ENCODE results near the gene RPS6KA3. TPM values are rescaled to one million over a fixed set of nuclear protein-coding genes. Genes with fewer than 3 reads are reported as not detected.

RPS6KA3 gene
- polyA plus RNA-seq, 1 of the 3 experiments (the other 2 are of a cell fraction) = 14.3 TPM

DNA sequence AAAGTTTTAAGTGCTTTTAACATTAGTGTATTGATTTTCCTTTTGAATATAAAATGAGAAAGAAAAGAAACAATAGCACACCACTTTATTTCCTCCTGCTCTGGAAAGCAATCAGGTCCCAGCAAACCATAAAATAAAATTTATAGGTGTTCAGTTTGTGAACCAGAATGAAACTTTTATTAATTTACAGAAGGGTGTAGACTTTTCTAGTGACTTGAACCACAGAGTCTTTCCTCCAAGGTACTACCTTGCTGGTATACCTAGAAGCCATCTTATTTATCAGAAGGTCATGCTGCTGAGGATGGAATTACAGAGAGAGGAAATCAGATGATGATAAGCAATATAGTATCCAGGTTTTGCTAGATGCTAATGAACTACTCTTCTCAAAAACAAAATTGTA, 27.6 kb upstream of the RPS6KA3 start:
- Histone ChIP-seq H3F3A (replicated peaks; ENCODE audit: insufficient read depth) (no peaks in the 10 kb centered on the region), H4K20me1 (ENCODE audit: insufficient read depth) (no peaks in the 10 kb centered on the region), H3K9ac (no peak overlapping the region), H3K4me2 (no peak overlapping the region), H3K79me2 (ENCODE audit: insufficient read depth) (no peaks in the 10 kb centered on the region), H2AFZ (ENCODE audit: low read depth) (no peak overlapping the region), H3K9me2 (no peaks in the 10 kb centered on the region), H3K4me3 (ENCODE audit: low read depth in 2 of 2, low read length in 1 of 2) (no peak overlapping the region), H3K36me3 (replicated peaks in 1 of 2; ENCODE audit: control insufficient read depth in 1 of 2, insufficient read depth in 2 of 2, low read length in 1 of 2) (no peaks in the 10 kb centered on the region), H3K4me1 (ENCODE audit: control insufficient read depth in 1 of 2, insufficient read depth in 2 of 2, low read depth in 1 of 2, low read length in 1 of 2) (0 out of 4 replicates have a peak, but pooled peaks cover 0 to 4% of the 10 kb centered on the region in 2 experiments), H3K27me3 (ENCODE audit: insufficient read depth) (no peaks in the 10 kb centered on the region), H3K27ac (ENCODE audit: low read depth in 2 of 2, low read length in 1 of 2) (no peak overlapping the region), H3K9me3 (no peaks in the 10 kb centered on the region)
- CTCF ChIA-PET = no interaction called here
- DNase-seq = no peak
- POLR2A ChIA-PET = no interaction called here
- TF ChIP-seq SMC3 (IDR thresholded peaks at IDR 0.05; ENCODE audit: low read depth, low read length) = no peak
- TF ChIP-seq NFIC (IDR thresholded peaks at IDR 0.05; ENCODE audit: borderline replicate concordance) = no peak

DNA sequence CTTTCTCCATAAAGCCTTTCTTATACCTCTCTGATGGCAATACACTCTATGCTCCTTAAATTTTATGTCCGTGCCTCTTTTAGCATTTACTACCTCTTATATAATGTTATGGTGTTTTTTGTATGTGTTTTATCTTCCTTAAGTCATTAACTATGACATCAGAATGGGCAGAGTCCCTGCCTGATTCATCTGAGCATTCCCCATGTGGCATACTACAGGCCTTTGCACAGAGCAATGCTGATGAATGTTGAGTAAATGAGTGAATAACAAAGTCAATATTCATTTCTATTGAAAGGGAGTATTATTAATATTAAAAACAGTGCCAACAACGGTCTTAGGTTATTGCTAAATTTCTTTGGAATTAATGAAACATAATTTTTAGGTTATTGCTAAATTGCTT, 18.8 kb upstream of the RPS6KA3 start:
- WGBS (ENCODE audit: low lambda C conversion rate) = 34% methylated on average over 2 of the region's 2 CpGs
- DNase-seq = no peak
- CTCF ChIA-PET = no interaction called here

DNA sequence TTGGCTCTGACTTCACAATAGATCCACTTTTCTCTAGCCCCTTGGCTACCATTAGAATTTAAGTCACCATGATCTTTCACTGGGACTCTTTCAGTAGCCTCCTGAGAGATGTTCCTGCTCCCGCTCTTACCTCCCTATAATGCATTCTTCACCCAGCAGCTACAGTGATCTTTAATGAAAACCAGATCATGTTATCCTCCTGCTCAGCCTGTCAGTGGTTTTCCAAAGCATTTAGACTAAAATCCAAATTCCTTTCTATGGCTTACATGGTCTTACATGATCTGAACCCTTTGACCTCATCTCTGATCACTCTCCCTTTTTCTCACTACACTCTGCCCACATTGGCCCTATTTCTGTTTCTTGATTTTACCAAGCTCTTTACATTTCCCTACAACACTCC, 18.3 kb upstream of the RPS6KA3 start:
- Histone ChIP-seq H3K9me3 (no peaks in the 10 kb centered on the region), H4K20me1 (ENCODE audit: insufficient read depth) (no peaks in the 10 kb centered on the region), H3K9me2 (no peaks in the 10 kb centered on the region), H3K36me3 (replicated peaks in 1 of 2; ENCODE audit: control insufficient read depth in 1 of 2, insufficient read depth in 2 of 2, low read length in 1 of 2) (no peaks in the 10 kb centered on the region), H3K27ac (ENCODE audit: low read depth in 2 of 2, low read length in 1 of 2) (peak overlapping the region in 1 of 2 experiments; percentile 60; a peak in 2 of 4 replicates), H3K4me3 (ENCODE audit: low read depth in 2 of 2, low read length in 1 of 2) (no peak overlapping the region), H3K9ac (no peak overlapping the region), H3K79me2 (ENCODE audit: insufficient read depth) (no peaks in the 10 kb centered on the region), H3K4me1 (ENCODE audit: control insufficient read depth in 1 of 2, insufficient read depth in 2 of 2, low read depth in 1 of 2, low read length in 1 of 2) (no peaks in the 10 kb centered on the region; a peak in 1 of 4 replicates), H2AFZ (ENCODE audit: low read depth) (no peak overlapping the region), H3F3A (replicated peaks; ENCODE audit: insufficient read depth) (no peaks in the 10 kb centered on the region), H3K27me3 (ENCODE audit: insufficient read depth) (no peaks in the 10 kb centered on the region), H3K4me2 (no peak overlapping the region)
- CTCF ChIA-PET = no interaction called here
- POLR2A ChIA-PET = no interaction called here
- 11% methylated on average over 1 of the region's 1 CpG for WGBS (ENCODE audit: low lambda C conversion rate)
- TF ChIP-seq, protein P1, sequence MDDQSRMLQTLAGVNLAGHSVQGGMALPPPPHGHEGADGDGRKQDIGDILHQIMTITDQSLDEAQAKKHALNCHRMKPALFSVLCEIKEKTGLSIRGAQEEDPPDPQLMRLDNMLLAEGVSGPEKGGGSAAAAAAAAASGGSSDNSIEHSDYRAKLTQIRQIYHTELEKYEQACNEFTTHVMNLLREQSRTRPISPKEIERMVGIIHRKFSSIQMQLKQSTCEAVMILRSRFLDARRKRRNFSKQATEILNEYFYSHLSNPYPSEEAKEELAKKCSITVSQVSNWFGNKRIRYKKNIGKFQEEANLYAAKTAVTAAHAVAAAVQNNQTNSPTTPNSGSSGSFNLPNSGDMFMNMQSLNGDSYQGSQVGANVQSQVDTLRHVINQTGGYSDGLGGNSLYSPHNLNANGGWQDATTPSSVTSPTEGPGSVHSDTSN (IDR thresholded peaks at IDR 0.05) = no peak; the same call in 1 of the 2 replicates
- peak; percentile 61 for TF ChIP-seq TCF12 (IDR thresholded peaks at IDR 0.05)
- DNase-seq = no peak

More for the DNA sequence above, 18.8 kb upstream of the RPS6KA3 start:
- Histone ChIP-seq H3K27me3 (ENCODE audit: insufficient read depth) (no peaks in the 10 kb centered on the region), H2AFZ (ENCODE audit: low read depth) (no peak overlapping the region), H3K9ac (no peak overlapping the region), H3K4me3 (ENCODE audit: low read depth in 2 of 2, low read length in 1 of 2) (no peak overlapping the region), H3K4me2 (no peak overlapping the region), H3K27ac (ENCODE audit: low read depth in 2 of 2, low read length in 1 of 2) (peak overlapping the region in 1 of 2 experiments; percentile 58; a peak in 2 of 4 replicates), H3K9me3 (no peaks in the 10 kb centered on the region), H3K79me2 (ENCODE audit: insufficient read depth) (no peaks in the 10 kb centered on the region), H4K20me1 (ENCODE audit: insufficient read depth) (no peaks in the 10 kb centered on the region), H3K36me3 (replicated peaks in 1 of 2; ENCODE audit: control insufficient read depth in 1 of 2, insufficient read depth in 2 of 2, low read length in 1 of 2) (no peaks in the 10 kb centered on the region), H3K9me2 (no peaks in the 10 kb centered on the region), H3K4me1 (ENCODE audit: control insufficient read depth in 1 of 2, insufficient read depth in 2 of 2, low read depth in 1 of 2, low read length in 1 of 2) (no peaks in the 10 kb centered on the region; a peak in 1 of 4 replicates), H3F3A (replicated peaks; ENCODE audit: insufficient read depth) (no peaks in the 10 kb centered on the region)
- no peak for TF ChIP-seq EZH2phosphoT487 (IDR thresholded peaks at IDR 0.05; ENCODE audit: borderline replicate concordance, low read depth)
- TF ChIP-seq EP300 (IDR thresholded peaks at IDR 0.05; ENCODE audit: borderline replicate concordance in 1 of 2, low read depth in 1 of 2, low read length in 1 of 2) = no peak
- POLR2A ChIA-PET = no interaction called here

All from SK-N-SH (cell line).